SU-DHL-6 (cell line): ENCODE data around the gene OTULIN.

Experiments
- H2AFZ ChIP-seq: fragments of 200-600 bp; sonication (generic); 2 replicates; pipeline ENCODE4 v1.6.1; 2014; ENCODE audit warnings: low read depth, mild to moderate bottlenecking, moderate library complexity, mixed read lengths, antibody characterized with exemption, low read length; ENCODE audit not compliant: severe bottlenecking
- H3F3A ChIP-seq: fragments of 200-600 bp; shearing (Covaris generic); 2 replicates; pipeline ENCODE4 v1.6.0; 2016; ENCODE audit warnings: antibody characterized with exemption, mild to moderate bottlenecking; ENCODE audit not compliant: insufficient read depth
- H3K27ac ChIP-seq: fragments of 200-600 bp; sonication (generic); 2 replicates; pipeline ENCODE4 v1.5.1; 2016; ENCODE audit warnings: low read depth, mild to moderate bottlenecking, low read length, moderate library complexity, mixed read lengths
- H3K27me3 ChIP-seq: fragments of 200-600 bp; sonication (generic), shearing (Covaris generic); 2 replicates; pipeline ENCODE4 v1.6.0; 2014; ENCODE audit warnings: mild to moderate bottlenecking, low read length
- H3K36me3 ChIP-seq: fragments of 200-600 bp; sonication (generic); 2 replicates; pipeline ENCODE4 v1.6.1; 2014; ENCODE audit warnings: mild to moderate bottlenecking, low read length, mixed read lengths
- H3K4me2 ChIP-seq: fragments of 300-600, 200-600 bp; shearing (Covaris generic), sonication (generic); 2 replicates; pipeline ENCODE4 v1.6.0; 2014; ENCODE audit warnings: low read length, low read depth, mild to moderate bottlenecking; ENCODE audit not compliant: poor library complexity, severe bottlenecking
- H3K4me3 ChIP-seq: fragments of 200-600 bp; sonication (generic); 2 replicates; pipeline ENCODE4 v1.5.1; 2014; ENCODE audit warnings: antibody characterized with exemption, low read length, mild to moderate bottlenecking, mixed read lengths; ENCODE audit not compliant: insufficient read depth, poor library complexity, severe bottlenecking
- H3K79me2 ChIP-seq: fragments of 200-600 bp; sonication (generic); 2 replicates; pipeline ENCODE4 v1.6.1; 2014; ENCODE audit warnings: mild to moderate bottlenecking, low read length, moderate library complexity; ENCODE audit not compliant: insufficient read depth
- H3K9ac ChIP-seq: fragments of 200-600 bp; sonication (generic); 2 replicates; pipeline ENCODE4 v1.7.0; 2014; ENCODE audit warnings: mild to moderate bottlenecking, low read length
- H3K9me2 ChIP-seq: fragments of 200-600 bp; sonication (generic); replicated peaks from 2 replicates; pipeline ENCODE4 v1.6.1; 2014; ENCODE audit warnings: low read length; ENCODE audit not compliant: insufficient read depth
- H3K9me3 ChIP-seq: fragments of 200-600 bp; sonication (generic); 2 replicates; pipeline ENCODE4 v1.6.1; 2014; ENCODE audit warnings: low read length, mixed read lengths; ENCODE audit not compliant: insufficient read depth
- H4K20me1 ChIP-seq: fragments of 200-600 bp; sonication (generic); 2 replicates; pipeline ENCODE4 v1.6.1; 2014; ENCODE audit warnings: low read depth, mild to moderate bottlenecking, antibody characterized with exemption, low read length, moderate library complexity, mixed read lengths
- EZH2phosphoT487 ChIP-seq: fragments of 200-600 bp; sonication (generic), shearing (Covaris generic); conservative IDR thresholded peaks from 2 replicates; pipeline ENCODE4 v1.6.1; 2018; ENCODE audit warnings: mild to moderate bottlenecking, antibody characterized with exemption, low read length, moderate library complexity, mixed read lengths
- TF ChIP-seq, protein P1 (sequence below): fragments of 200-600 bp; sonication (generic); IDR thresholded peaks from one replicate; pipeline ENCODE4 v1.5.1; 2017; ENCODE audit warnings: antibody characterized with exemption, mild to moderate bottlenecking, low read length, moderate library complexity; ENCODE audit not compliant: insufficient read depth, poor library complexity, severe bottlenecking

Gene OTULIN

DNA sequence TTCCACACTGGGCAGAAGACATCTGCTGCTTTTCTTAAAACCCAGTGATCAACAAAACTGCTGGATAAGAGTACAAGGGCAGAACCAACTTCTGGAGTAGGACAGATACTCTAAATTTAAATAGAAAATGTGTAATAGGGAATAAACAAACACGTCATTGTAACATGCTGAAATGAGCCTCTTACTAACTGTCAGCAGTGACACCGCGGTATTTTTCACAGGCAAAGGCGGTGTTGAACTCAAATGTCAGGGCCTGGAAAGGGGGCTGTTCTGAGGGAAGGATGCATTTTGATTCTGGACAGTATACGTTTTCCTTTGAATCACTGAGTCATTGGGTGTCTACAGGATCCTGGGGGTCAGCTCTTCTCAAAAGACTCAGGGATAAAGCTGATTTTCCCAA lies 73.5 kb downstream of the OTULIN start:
- Histone ChIP-seq H3K4me2 (no peak overlapping the region), H2AFZ (no peak overlapping the region), H3K27me3 (no peaks in the 10 kb centered on the region)

GRCh38 chr5:14739538-14739937 lies 75.0 kb downstream of the OTULIN start:
- TF ChIP-seq, protein P1, sequence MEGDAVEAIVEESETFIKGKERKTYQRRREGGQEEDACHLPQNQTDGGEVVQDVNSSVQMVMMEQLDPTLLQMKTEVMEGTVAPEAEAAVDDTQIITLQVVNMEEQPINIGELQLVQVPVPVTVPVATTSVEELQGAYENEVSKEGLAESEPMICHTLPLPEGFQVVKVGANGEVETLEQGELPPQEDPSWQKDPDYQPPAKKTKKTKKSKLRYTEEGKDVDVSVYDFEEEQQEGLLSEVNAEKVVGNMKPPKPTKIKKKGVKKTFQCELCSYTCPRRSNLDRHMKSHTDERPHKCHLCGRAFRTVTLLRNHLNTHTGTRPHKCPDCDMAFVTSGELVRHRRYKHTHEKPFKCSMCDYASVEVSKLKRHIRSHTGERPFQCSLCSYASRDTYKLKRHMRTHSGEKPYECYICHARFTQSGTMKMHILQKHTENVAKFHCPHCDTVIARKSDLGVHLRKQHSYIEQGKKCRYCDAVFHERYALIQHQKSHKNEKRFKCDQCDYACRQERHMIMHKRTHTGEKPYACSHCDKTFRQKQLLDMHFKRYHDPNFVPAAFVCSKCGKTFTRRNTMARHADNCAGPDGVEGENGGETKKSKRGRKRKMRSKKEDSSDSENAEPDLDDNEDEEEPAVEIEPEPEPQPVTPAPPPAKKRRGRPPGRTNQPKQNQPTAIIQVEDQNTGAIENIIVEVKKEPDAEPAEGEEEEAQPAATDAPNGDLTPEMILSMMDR = no peak
- no peak for TF ChIP-seq EZH2phosphoT487
- no peaks in the 10 kb centered on the region for H4K20me1 ChIP-seq
- no peaks in the 10 kb centered on the region for H3K79me2 ChIP-seq
- no peak overlapping the region for H3K27ac ChIP-seq
- no peak overlapping the region for H3K4me3 ChIP-seq
- no peaks in the 10 kb centered on the region for H3K9me2 ChIP-seq
- H3F3A ChIP-seq = no peaks in the 10 kb centered on the region
- no peaks in the 10 kb centered on the region for H3K27me3 ChIP-seq
- H3K9me3 ChIP-seq = no peaks in the 10 kb centered on the region
- H3K36me3 ChIP-seq = peaks cover 8% of the 10 kb centered on the region; the same call in 1 of the 2 replicates
- no peak overlapping the region for H3K4me2 ChIP-seq
- no peak overlapping the region for H3K9ac ChIP-seq
- H2AFZ ChIP-seq = no peak overlapping the region

More for the DNA sequence above, 73.5 kb downstream of the OTULIN start:
- H4K20me1 ChIP-seq = no peaks in the 10 kb centered on the region
- H3K36me3 ChIP-seq = peaks cover 8% of the 10 kb centered on the region
- TF ChIP-seq EZH2phosphoT487 = no peak
- TF ChIP-seq, protein P1 = no peak
- no peaks in the 10 kb centered on the region for H3K79me2 ChIP-seq
- H3K4me3 ChIP-seq = no peak overlapping the region
- no peak overlapping the region for H3K9ac ChIP-seq
- H3K9me3 ChIP-seq = no peaks in the 10 kb centered on the region
- no peak overlapping the region for H3K27ac ChIP-seq
- no peaks in the 10 kb centered on the region for H3F3A ChIP-seq
- no peaks in the 10 kb centered on the region for H3K9me2 ChIP-seq

DNA sequence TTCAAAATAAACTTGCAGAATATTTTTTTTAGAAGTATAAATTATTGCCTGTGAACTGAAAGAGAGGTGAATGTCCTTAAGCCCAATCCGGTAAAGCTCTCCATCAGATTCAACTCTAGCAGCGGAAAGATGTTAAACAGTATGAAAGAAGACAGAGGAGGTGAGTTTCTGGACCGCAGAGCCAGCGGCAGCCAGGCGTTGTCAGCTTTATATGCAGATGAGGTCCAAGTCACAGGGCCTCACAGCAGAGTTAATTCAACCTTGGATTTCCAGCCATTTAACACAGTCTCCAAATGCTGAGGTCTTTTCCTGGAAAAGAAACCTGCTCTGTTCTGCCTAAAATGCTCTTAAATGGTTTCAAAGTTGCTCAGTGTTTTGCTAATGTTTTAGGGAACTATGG lies 75.5 kb downstream of the OTULIN start:
- H3K27ac ChIP-seq = no peak overlapping the region
- H2AFZ ChIP-seq = no peak overlapping the region

More for the DNA sequence above, 75.5 kb downstream of the OTULIN start:
- Histone ChIP-seq H3K4me2 (no peak overlapping the region), H3K9me2 (no peaks in the 10 kb centered on the region), H3K27me3 (no peaks in the 10 kb centered on the region), H3F3A (no peaks in the 10 kb centered on the region), H3K9me3 (no peaks in the 10 kb centered on the region), H3K79me2 (no peaks in the 10 kb centered on the region), H3K9ac (no peak overlapping the region), H3K36me3 (peaks cover 6% of the 10 kb centered on the region; the same call in 1 of the 2 replicates), H3K4me3 (no peak overlapping the region), H4K20me1 (no peaks in the 10 kb centered on the region)
- TF ChIP-seq EZH2phosphoT487 = no peak
- TF ChIP-seq, protein P1 = no peak
